PC-9 (cell line): ENCODE results near the gene FOXC1. TPM values are rescaled to one million over a fixed set of nuclear protein-coding genes. Genes with fewer than 3 reads are reported as not detected.

Experiments
- BruUV-seq: library from RNA; stranded (reverse); fragments of 400-500 nt; replicated peaks from 2 replicates; lab custom pipeline; 2021; lab: Mats Ljungman, UMichigan
- CTCF ChIA-PET: fragments of 300-600 bp; sonication (Branson Sonifier 250); formaldehyde crosslinking; loops from one replicate; lab custom pipeline; 2022; ENCODE audit warnings: antibody characterized with exemption; lab: Charles Lee
- POLR2A ChIA-PET: fragments of 300-600 bp; sonication (Branson Sonifier 250); formaldehyde crosslinking; loops from one replicate; lab custom pipeline; 2022; ENCODE audit warnings: antibody characterized with exemption; ENCODE audit not compliant: unreplicated experiment; lab: Charles Lee
- DNase-seq, 2 experiments: peaks; one replicate each; pipeline versions ENCODE4 v3.0.0 to v3.0.0-alpha.2; 2015 to 2022; ENCODE audit warnings: mixed read lengths in 1 of 2
- H2AFZ ChIP-seq: fragments of 200-600 bp; sonication (generic); 2 replicates; pipeline ENCODE4 v1.8.1; 2017; ENCODE audit warnings: antibody characterized with exemption
- H3F3A ChIP-seq: fragments of 200-600 bp; sonication (generic); 2 replicates; pipeline ENCODE4 v1.8.1; 2017; ENCODE audit warnings: antibody characterized with exemption, mild to moderate bottlenecking, low read depth; ENCODE audit not compliant: insufficient read depth
- H3K27ac ChIP-seq: fragments of 200-600 bp; sonication (generic); 2 replicates; pipeline ENCODE4 v1.6.1; 2016; ENCODE audit warnings: mixed run types
- H3K27me3 ChIP-seq: fragments of 200-600 bp; sonication (generic); 2 replicates; pipeline ENCODE4 v1.6.1; 2016; ENCODE audit warnings: low read depth, mixed run types; ENCODE audit not compliant: insufficient read depth
- H3K36me3 ChIP-seq: fragments of 200-600 bp; sonication (generic); 2 replicates; pipeline ENCODE4 v1.6.1; 2016; ENCODE audit warnings: low read depth, mixed run types
- H3K4me1 ChIP-seq: fragments of 200-600 bp; sonication (generic); replicated peaks from 2 replicates; pipeline ENCODE4 v1.6.1; 2016; ENCODE audit warnings: mixed run types; ENCODE audit not compliant: insufficient read depth
- H3K4me2 ChIP-seq: fragments of 200-600 bp; sonication (generic); 2 replicates; pipeline ENCODE4 v1.6.1; 2017; ENCODE audit warnings: mixed run types
- H3K4me3 ChIP-seq: fragments of 200-600 bp; sonication (generic); 2 replicates; pipeline ENCODE4 v1.6.1; 2016; ENCODE audit warnings: mixed run types
- H3K79me2 ChIP-seq: fragments of 200-600 bp; sonication (generic); 2 replicates; pipeline ENCODE4 v1.6.1; 2017; ENCODE audit warnings: low read depth, mixed run types
- H3K9me2 ChIP-seq: fragments of 200-600 bp; sonication (generic); 2 replicates; pipeline ENCODE4 v1.8.1; 2017; ENCODE audit warnings: mild to moderate bottlenecking; ENCODE audit not compliant: insufficient read depth
- H3K9me3 ChIP-seq: fragments of 200-600 bp; sonication (generic); 2 replicates; pipeline ENCODE4 v1.8.1; 2016; ENCODE audit warnings: low read depth; ENCODE audit not compliant: insufficient read depth
- H4K20me1 ChIP-seq: fragments of 200-600 bp; sonication (generic); 2 replicates; pipeline ENCODE4 v1.8.1; 2017; ENCODE audit not compliant: insufficient read depth
- CTCF ChIP-seq: fragments of 200-600 bp; sonication (generic); conservative IDR thresholded peaks from 2 replicates; pipeline ENCODE4 v1.6.1; 2017; ENCODE audit warnings: mixed run types, antibody characterized with exemption, mild to moderate bottlenecking, moderate library complexity
- EZH2 ChIP-seq: fragments of 200-600 bp; sonication (generic); IDR thresholded peaks from 2 replicates; pipeline ENCODE4 v1.8.0; 2017; ENCODE audit warnings: antibody characterized with exemption, low read depth
- intact Hi-C: fragments of 100-400 bp; cut with micrococcal nuclease; formaldehyde crosslinking; loops from one replicate; pipeline ENCODE4 v1.10.0; 2022; ENCODE audit not compliant: unreplicated experiment
- total RNA-seq: library from RNA; stranded (reverse); gene quantifications from 2 replicates; pipeline ENCODE4 v1.2.3, GENCODE V29; 2021

The FOXC1 gene
- total RNA-seq, 1 experiment from 2014 or later: 18.6 TPM

- no peak overlapping the region for H3K4me2 ChIP-seq
- no peak overlapping the region for H3K27ac ChIP-seq
- no peak overlapping the region for H3K4me3 ChIP-seq
- no peaks in the 10 kb centered on the region for H3F3A ChIP-seq
- ChIA-PET CTCF (no interaction called here), POLR2A (no interaction called here)
- intact Hi-C loops: loop anchor here (10.0 kb wide), 1 partner anchor 1174 kb away; the partner anchor contains the start of gene WRNIP1
- H2AFZ ChIP-seq: no peak overlapping the region
- BruUV-seq: no TSS peak
- DNase-seq: no peak
- H3K9me2 ChIP-seq: no peaks in the 10 kb centered on the region
- H3K79me2 ChIP-seq: no peaks in the 10 kb centered on the region
- no peaks in the 10 kb centered on the region for H4K20me1 ChIP-seq
- no peaks in the 10 kb centered on the region for H3K4me1 ChIP-seq
- TF ChIP-seq EZH2 (no peak), CTCF (no peak)
- no peaks in the 10 kb centered on the region for H3K27me3 ChIP-seq
- no peaks in the 10 kb centered on the region for H3K9me3 ChIP-seq
- no peaks in the 10 kb centered on the region for H3K36me3 ChIP-seq
These were observed 19.1 kb upstream of the FOXC1 start for GRCh38 chr6:1590580-1590979.

- Histone ChIP-seq H3K9me3 (no peaks in the 10 kb centered on the region), H3K27me3 (no peaks in the 10 kb centered on the region), H3K9me2 (no peaks in the 10 kb centered on the region), H3K79me2 (no peaks in the 10 kb centered on the region), H3K4me3 (no peak overlapping the region), H3K36me3 (no peaks in the 10 kb centered on the region), H2AFZ (no peak overlapping the region), H3K4me1 (no peaks in the 10 kb centered on the region), H3F3A (no peaks in the 10 kb centered on the region), H4K20me1 (no peaks in the 10 kb centered on the region), H3K4me2 (no peak overlapping the region), H3K27ac (no peak overlapping the region)
- CTCF ChIA-PET: no interaction called here
- no peak for TF ChIP-seq CTCF
- TF ChIP-seq EZH2: no peak
- BruUV-seq: no TSS peak
- no peak for DNase-seq
- intact Hi-C loops: loop anchor here (10.0 kb wide), 1 partner anchor 1174 kb away; the partner anchor contains the start of gene WRNIP1
- POLR2A ChIA-PET: no interaction called here
These were observed 18.5 kb upstream of the FOXC1 start for GRCh38 chr6:1591243-1591642.

- TF ChIP-seq EZH2: no peak
- TF ChIP-seq CTCF: no peak
These were observed 17.8 kb upstream of the FOXC1 start for GRCh38 chr6:1591926-1592325.

More at GRCh38 chr6:1591926-1592325, 17.8 kb upstream of the FOXC1 start:
- ChIA-PET POLR2A (no interaction called here), CTCF (interaction anchor here (0.6 kb wide), 2 partner anchors 903 to 1284 kb away, joined by 4 read pairs; no protein-coding TSS in a partner anchor)
- Histone ChIP-seq H3K9me2 (no peaks in the 10 kb centered on the region), H3K4me3 (no peak overlapping the region), H4K20me1 (no peaks in the 10 kb centered on the region), H3K27me3 (no peaks in the 10 kb centered on the region), H3K9me3 (no peaks in the 10 kb centered on the region), H2AFZ (no peak overlapping the region), H3K4me2 (no peak overlapping the region), H3F3A (no peaks in the 10 kb centered on the region), H3K36me3 (no peaks in the 10 kb centered on the region), H3K79me2 (no peaks in the 10 kb centered on the region), H3K27ac (no peak overlapping the region), H3K4me1 (no peaks in the 10 kb centered on the region)
- BruUV-seq: no TSS peak
- intact Hi-C loops: loop anchor here (10.0 kb wide), 1 partner anchor 1173 kb away; the partner anchor contains the start of gene WRNIP1
- DNase-seq: no peak
